H9 (cell line): ENCODE results near the gene ZNF488. TPM values are rescaled to one million over a fixed set of nuclear protein-coding genes. Genes with fewer than 3 reads are reported as not detected.

Experiments used
- DNase-seq: peaks from one replicate; pipeline ENCODE4 v3.0.0-alpha.2; 2017
- H2AFZ ChIP-seq: one replicate; pipeline ENCODE4 v1.6.1; 2013; ENCODE audit warnings: mild to moderate bottlenecking, low read length, control low read depth, moderate library complexity
- H2AK5ac ChIP-seq: 2 replicates; pipeline ENCODE4 v1.6.1; 2013; ENCODE audit warnings: low read length, control low read depth, mixed read lengths; ENCODE audit not compliant: insufficient read length
- H2BK120ac ChIP-seq: one replicate; pipeline ENCODE4 v1.6.1; 2013; ENCODE audit warnings: low read depth, mild to moderate bottlenecking, low read length, control low read depth, inconsistent platforms; ENCODE audit not compliant: poor library complexity, severe bottlenecking
- H2BK12ac ChIP-seq: 2 replicates; pipeline ENCODE4 v1.6.1; 2013; ENCODE audit warnings: low read length, control low read depth, mixed read lengths, low read depth; ENCODE audit not compliant: insufficient read length
- H2BK15ac ChIP-seq: 2 replicates; pipeline ENCODE4 v1.6.1; 2013; ENCODE audit warnings: low read depth, low read length, control low read depth
- H2BK20ac ChIP-seq: one replicate; pipeline ENCODE4 v1.6.1; 2013; ENCODE audit warnings: low read depth, mild to moderate bottlenecking, low read length, control low read depth, inconsistent platforms; ENCODE audit not compliant: poor library complexity, severe bottlenecking
- H2BK5ac ChIP-seq: 2 replicates; pipeline ENCODE4 v1.6.1; 2013; ENCODE audit warnings: low read length, control low read depth, mixed read lengths; ENCODE audit not compliant: insufficient read length
- H3K14ac ChIP-seq: 2 replicates; pipeline ENCODE4 v1.6.1; 2013; ENCODE audit warnings: low read length, control low read depth; ENCODE audit not compliant: insufficient read depth
- H3K18ac ChIP-seq: 2 replicates; pipeline ENCODE4 v1.6.1; 2013; ENCODE audit warnings: low read depth, mild to moderate bottlenecking, mixed read lengths, low read length, control low read depth; ENCODE audit not compliant: insufficient read length
- H3K23ac ChIP-seq: 2 replicates; pipeline ENCODE4 v1.6.1; 2013; ENCODE audit warnings: low read length, control low read depth, mixed read lengths, low read depth; ENCODE audit not compliant: insufficient read length
- H3K23me2 ChIP-seq: 2 replicates; pipeline ENCODE4 v1.6.1; 2013; ENCODE audit warnings: low read depth, mild to moderate bottlenecking, mixed read lengths, low read length, control low read depth; ENCODE audit not compliant: insufficient read length, poor library complexity, severe bottlenecking
- H3K27ac ChIP-seq: 2 replicates; pipeline ENCODE4 v1.5.1; 2013; ENCODE audit warnings: low read length, control low read depth, mixed read lengths, low read depth; ENCODE audit not compliant: insufficient read length
- H3K27me3 ChIP-seq: 2 replicates; pipeline ENCODE4 v1.6.1; 2013; ENCODE audit warnings: low read length, control low read depth, inconsistent platforms; ENCODE audit not compliant: insufficient read depth
- H3K4ac ChIP-seq: 2 replicates; pipeline ENCODE4 v1.6.1; 2013; ENCODE audit warnings: low read depth, mild to moderate bottlenecking, control low read depth, inconsistent platforms, low read length, moderate library complexity
- H3K4me1 ChIP-seq: 2 replicates; pipeline ENCODE4 v1.6.1; 2013; ENCODE audit warnings: low read length, control low read depth, inconsistent platforms; ENCODE audit not compliant: insufficient read depth
- H3K4me2 ChIP-seq: 2 replicates; pipeline ENCODE4 v1.6.1; 2013; ENCODE audit warnings: low read length, control low read depth, mixed read lengths; ENCODE audit not compliant: insufficient read length, insufficient read depth
- H3K56ac ChIP-seq: 2 replicates; pipeline ENCODE4 v1.6.1; 2013; ENCODE audit warnings: low read depth, mild to moderate bottlenecking, mixed read lengths, low read length, control low read depth; ENCODE audit not compliant: insufficient read length
- H3K79me1 ChIP-seq: 2 replicates; pipeline ENCODE4 v1.6.1; 2013; ENCODE audit warnings: low read depth, mild to moderate bottlenecking, moderate library complexity, low read length, control low read depth, inconsistent platforms; ENCODE audit not compliant: insufficient read depth, poor library complexity, severe bottlenecking
- H3K79me2 ChIP-seq: 2 replicates; pipeline ENCODE4 v1.6.1; 2013; ENCODE audit warnings: low read length, control low read depth, inconsistent platforms; ENCODE audit not compliant: insufficient read depth
- H3K9ac ChIP-seq: 2 replicates; pipeline ENCODE4 v1.6.1; 2013; ENCODE audit warnings: low read length, control low read depth, mixed read lengths; ENCODE audit not compliant: insufficient read length; ENCODE audit errors: extremely low read depth
- H3K9me3 ChIP-seq: one replicate; pipeline ENCODE4 v1.6.1; 2013; ENCODE audit warnings: low read depth, low read length, inconsistent platforms; ENCODE audit not compliant: control insufficient read depth
- H3T11ph ChIP-seq: one replicate; pipeline ENCODE4 v1.6.1; 2013; ENCODE audit warnings: mild to moderate bottlenecking, low read length, control low read depth, inconsistent platforms
- H4K20me1 ChIP-seq: one replicate; pipeline ENCODE4 v1.6.1; 2013; ENCODE audit not compliant: control insufficient read depth, insufficient read length, insufficient read depth
- H4K5ac ChIP-seq: 2 replicates; pipeline ENCODE4 v1.6.1; 2013; ENCODE audit warnings: low read depth, mild to moderate bottlenecking, mixed read lengths, low read length, control low read depth; ENCODE audit not compliant: insufficient read length
- H4K8ac ChIP-seq: replicated peaks from 2 replicates; pipeline ENCODE4 v1.6.1; 2013; ENCODE audit warnings: low read length, control low read depth, mixed read lengths, low read depth; ENCODE audit not compliant: insufficient read length
- H4K91ac ChIP-seq: 2 replicates; pipeline ENCODE4 v1.6.1; 2013; ENCODE audit warnings: low read depth, mild to moderate bottlenecking, moderate library complexity, mixed read lengths, low read length, control low read depth; ENCODE audit not compliant: insufficient read length
- H3K27ac Mint-ChIP-seq, 3 experiments: 2 replicates in 2 of 3; 3 replicates in 1 of 3; pipeline ENCODE4 v1.8.0; 2020 to 2021; ENCODE audit warnings: mixed read lengths in 3 of 3, mild to moderate bottlenecking in 1 of 3, moderate library complexity in 1 of 3
- H3K27me3 Mint-ChIP-seq: 2 replicates; pipeline ENCODE4 v1.8.0; 2021; ENCODE audit warnings: low read depth, mild to moderate bottlenecking, moderate library complexity, mixed read lengths
- H3K36me3 Mint-ChIP-seq, 3 experiments: 2 replicates in 2 of 3; 3 replicates in 1 of 3; pipeline ENCODE4 v1.8.0; 2020 to 2021; ENCODE audit warnings: low read depth in 3 of 3, mixed read lengths in 3 of 3; ENCODE audit not compliant: insufficient read depth in 1 of 3
- H3K4me1 Mint-ChIP-seq, 2 experiments: 2 replicates each; pipeline ENCODE4 v1.8.0; 2020; ENCODE audit warnings: mixed read lengths in 2 of 2
- H3K4me3 Mint-ChIP-seq, 2 experiments: 2 replicates in 1 of 2; 3 replicates in 1 of 2; pipeline ENCODE4 v1.8.0; 2020 to 2021; ENCODE audit warnings: mild to moderate bottlenecking in 2 of 2, mixed read lengths in 2 of 2, moderate library complexity in 1 of 2
- H3K9me3 Mint-ChIP-seq, 2 experiments: 2 replicates in 1 of 2; 3 replicates in 1 of 2; pipeline ENCODE4 v1.8.0; 2020; ENCODE audit warnings: mild to moderate bottlenecking in 2 of 2, mixed read lengths in 2 of 2, moderate library complexity in 1 of 2
- CTCF ChIP-seq: fragments of 200-600 bp; sonication (generic); conservative IDR thresholded peaks from 3 replicates; pipeline ENCODE4 v1.8.0; 2021; ENCODE audit warnings: antibody characterized with exemption, mild to moderate bottlenecking
- WGBS: extraction: QIAGEN DNeasy Blood & Tissue Kit; methylation state at CpG from one replicate; pipeline ENCODE4 v1.1.7; 2013; ENCODE audit warnings: missing lambda C conversion rate, low lambda C conversion rate, mixed read lengths; ENCODE audit not compliant: insufficient read length; ENCODE audit errors: extremely low coverage; 5-methylcytosine and 5-hydroxymethylcytosine counted together
- total RNA-seq: library from RNA; stranded (reverse); gene quantifications from 2 replicates; pipeline ENCODE4 v1.2.1, GENCODE V29; 2021

Gene ZNF488
- total RNA-seq, 1 experiment from 2014 or later, result 2.9 TPM

DNA sequence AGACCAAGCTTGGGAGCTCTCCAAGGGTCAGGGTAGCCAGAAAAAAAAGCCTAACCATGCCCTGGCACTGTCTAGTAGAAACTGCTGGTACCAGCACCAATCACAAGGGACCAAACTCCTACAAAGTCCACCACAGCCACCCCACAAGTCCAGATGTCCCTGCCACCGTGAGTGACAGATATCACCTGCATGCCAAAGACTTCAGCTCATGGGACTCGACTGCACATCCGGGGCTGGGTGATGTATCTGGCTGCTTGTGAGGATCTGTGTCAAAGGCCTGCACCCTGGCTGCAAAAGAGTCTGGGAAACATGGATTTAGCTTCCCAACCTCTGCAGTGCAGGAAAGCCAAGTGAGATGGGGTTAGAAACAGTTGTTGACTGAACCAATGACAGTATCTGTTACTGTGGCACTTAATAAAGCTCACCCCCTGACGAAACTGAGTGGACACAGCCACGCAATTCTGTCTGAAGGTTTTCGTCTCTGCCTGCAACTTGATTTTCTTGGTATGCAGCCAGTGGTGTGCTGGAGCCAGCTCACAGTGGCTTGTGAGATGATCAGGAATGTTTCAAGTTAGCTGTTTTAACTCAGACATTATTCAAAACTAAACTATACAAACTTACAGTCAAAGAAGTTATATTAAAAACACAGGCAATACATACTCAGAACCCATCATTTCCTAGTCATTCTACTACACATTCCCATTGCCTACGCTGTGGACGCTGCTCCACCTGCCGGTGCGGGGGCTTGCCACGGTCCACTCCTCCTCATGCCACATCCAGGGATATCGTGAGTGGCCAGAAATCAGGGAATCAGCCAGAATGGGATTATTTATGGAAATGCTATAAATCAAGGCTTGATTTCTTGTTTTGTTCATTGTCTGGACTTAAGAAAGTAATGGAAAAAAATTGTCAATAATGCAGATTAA lies 9.2 kb downstream of the ZNF488 start:
- Histone ChIP-seq H4K8ac (no peak overlapping the region), H2BK12ac (no peak overlapping the region), H3K79me2 (no peaks in the 10 kb centered on the region), H4K20me1 (no peaks in the 10 kb centered on the region), H3K27me3 (no peaks in the 10 kb centered on the region), H3K4me2 (no peak overlapping the region), H3K18ac (no peak overlapping the region), H3K23me2 (no peaks in the 10 kb centered on the region), H3K4me1 (peaks cover 6% of the 10 kb centered on the region; the same call in 1 of the 2 replicates), H3K27ac (no peak overlapping the region), H3K9ac (no peak overlapping the region), H4K5ac (no peak overlapping the region), H2BK5ac (no peak overlapping the region), H3K9me3 (no peaks in the 10 kb centered on the region), H3K56ac (no peak overlapping the region), H4K91ac (no peak overlapping the region), H3K79me1 (no peaks in the 10 kb centered on the region), H3T11ph (no peak overlapping the region), H2AK5ac (no peak overlapping the region), H3K23ac (no peak overlapping the region), H2BK20ac (no peak overlapping the region), H2AFZ (no peak overlapping the region), H3K4ac (no peak overlapping the region), H2BK15ac (no peak overlapping the region), H3K14ac (no peak overlapping the region; the same call in 1 of the 2 replicates), H2BK120ac (no peak overlapping the region)
- H3K9me3 Mint-ChIP-seq, result no peaks in the 10 kb centered on the region
- H3K27ac Mint-ChIP-seq, result no peak overlapping the region
- TF ChIP-seq CTCF, result no peak
- H3K4me3 Mint-ChIP-seq, result no peak overlapping the region
- no CpG with 5 or more reads among the region's 12 CpGs for WGBS
- peaks cover 7% of the 10 kb centered on the region for H3K27me3 Mint-ChIP-seq
- H3K4me1 Mint-ChIP-seq, result peaks cover 12 to 24% of the 10 kb centered on the region in 2 experiments
- no peaks in the 10 kb centered on the region for H3K36me3 Mint-ChIP-seq
- peak; percentile 8 for DNase-seq
